ENCODE results near the gene WNK2.

GRCh38 chr9:93252116-93252780 is 68.3 kb downstream of the WNK2 start:
- TF ChIP-seq CTCF (IDR thresholded peaks at IDR 0.05) (no peak), POLR2A (IDR thresholded peaks at IDR 0.05) (no peak)
